ENCODE measurements around the gene NR5A1.

Gene NR5A1

DNA sequence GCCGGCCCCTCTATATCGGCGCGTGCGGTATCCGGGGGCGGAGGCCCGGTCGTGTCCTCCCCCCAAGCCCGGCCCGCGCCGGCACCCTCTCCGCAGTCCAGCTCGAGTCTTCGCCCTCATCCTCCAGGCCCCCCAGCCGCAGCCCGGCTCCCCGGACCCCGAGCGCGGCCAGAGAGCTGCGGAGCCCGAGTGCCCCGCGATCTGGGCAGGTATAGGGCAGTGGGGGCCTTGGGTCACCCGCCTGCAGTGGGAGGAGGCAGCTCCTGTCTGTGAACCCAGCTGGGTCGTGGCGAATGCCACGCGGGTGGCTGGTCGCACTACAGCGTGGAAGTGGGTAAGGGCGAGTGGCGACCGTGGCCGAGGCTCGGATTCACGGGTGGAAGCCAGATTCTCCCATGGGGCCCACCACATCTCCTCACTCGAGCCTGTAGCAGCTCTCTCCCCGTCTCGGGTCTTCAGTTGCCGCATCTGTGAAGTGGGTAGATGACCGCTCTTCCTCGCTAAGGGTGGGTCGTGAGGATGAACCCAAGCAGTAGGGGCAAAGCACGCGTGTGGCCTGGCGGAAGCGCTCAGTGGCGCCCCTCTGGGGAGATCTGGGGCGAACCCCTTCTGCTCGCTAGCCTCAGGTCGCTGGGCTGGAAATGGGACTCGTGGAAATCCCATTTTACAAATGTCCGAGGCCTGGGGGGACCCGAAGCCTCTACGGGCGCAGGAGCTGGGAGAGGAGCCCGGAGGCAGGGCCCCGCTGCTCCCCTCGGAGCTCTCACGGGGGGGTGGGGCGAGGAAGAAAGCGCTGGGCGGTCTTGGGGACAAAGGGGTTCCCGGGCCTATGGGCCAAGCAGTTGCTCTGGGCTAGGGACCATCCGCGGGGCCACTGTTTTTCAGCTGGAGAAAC is 1.9 kb downstream of the NR5A1 start:
- Histone ChIP-seq H4K20me1 (ENCODE audit: low read depth, low read length) (no peaks in the 10 kb centered on the region), H3K9ac (ENCODE audit: low read length) (no peak overlapping the region), H3F3A (ENCODE audit: insufficient read depth) (no peaks in the 10 kb centered on the region), H3K9me3 (ENCODE audit: insufficient read depth, low read length) (no peaks in the 10 kb centered on the region), H3K36me3 (ENCODE audit: low read length) (no peaks in the 10 kb centered on the region), H3K4me3 (ENCODE audit: insufficient read depth, low read length, poor library complexity, severe bottlenecking) (no peak overlapping the region), H3K9me2 (replicated peaks; ENCODE audit: insufficient read depth, low read length) (no peaks in the 10 kb centered on the region), H3K79me2 (ENCODE audit: insufficient read depth, low read length) (no peaks in the 10 kb centered on the region), H3K4me2 (ENCODE audit: low read depth, low read length, poor library complexity, severe bottlenecking) (no peak overlapping the region), H3K27ac (ENCODE audit: low read depth, low read length) (no peak overlapping the region), H2AFZ (ENCODE audit: low read depth, low read length, severe bottlenecking) (no peak overlapping the region), H3K27me3 (ENCODE audit: low read length) (no peaks in the 10 kb centered on the region)
- TF ChIP-seq EZH2phosphoT487 (conservative IDR thresholded peaks at IDR 0.05; ENCODE audit: low read length): no peak
- no peak for TF ChIP-seq CTCF (IDR thresholded peaks at IDR 0.05; ENCODE audit: insufficient read depth, low read length, poor library complexity, severe bottlenecking)

GRCh38 chr9:124504530-124505005 is 2.6 kb downstream of the NR5A1 start:
- TF ChIP-seq EZH2phosphoT487 (conservative IDR thresholded peaks at IDR 0.05; ENCODE audit: low read length) (no peak), CTCF (IDR thresholded peaks at IDR 0.05; ENCODE audit: insufficient read depth, low read length, poor library complexity, severe bottlenecking) (no peak)
- no peaks in the 10 kb centered on the region for H3K9me3 ChIP-seq (ENCODE audit: insufficient read depth, low read length)
- H3K4me3 ChIP-seq (ENCODE audit: insufficient read depth, low read length, poor library complexity, severe bottlenecking): no peak overlapping the region
- no peak overlapping the region for H3K27ac ChIP-seq (ENCODE audit: low read depth, low read length)
- no peak overlapping the region for H3K4me2 ChIP-seq (ENCODE audit: low read depth, low read length, poor library complexity, severe bottlenecking)
- no peaks in the 10 kb centered on the region for H3K36me3 ChIP-seq (ENCODE audit: low read length)
- no peaks in the 10 kb centered on the region for H3K79me2 ChIP-seq (ENCODE audit: insufficient read depth, low read length)
- no peak overlapping the region for H3K9ac ChIP-seq (ENCODE audit: low read length)
- no peak overlapping the region for H2AFZ ChIP-seq (ENCODE audit: low read depth, low read length, severe bottlenecking)
- no peaks in the 10 kb centered on the region for H4K20me1 ChIP-seq (ENCODE audit: low read depth, low read length)
- H3K9me2 ChIP-seq (replicated peaks; ENCODE audit: insufficient read depth, low read length): no peaks in the 10 kb centered on the region
- H3K27me3 ChIP-seq (ENCODE audit: low read length): no peaks in the 10 kb centered on the region
- no peaks in the 10 kb centered on the region for H3F3A ChIP-seq (ENCODE audit: insufficient read depth)

DNA sequence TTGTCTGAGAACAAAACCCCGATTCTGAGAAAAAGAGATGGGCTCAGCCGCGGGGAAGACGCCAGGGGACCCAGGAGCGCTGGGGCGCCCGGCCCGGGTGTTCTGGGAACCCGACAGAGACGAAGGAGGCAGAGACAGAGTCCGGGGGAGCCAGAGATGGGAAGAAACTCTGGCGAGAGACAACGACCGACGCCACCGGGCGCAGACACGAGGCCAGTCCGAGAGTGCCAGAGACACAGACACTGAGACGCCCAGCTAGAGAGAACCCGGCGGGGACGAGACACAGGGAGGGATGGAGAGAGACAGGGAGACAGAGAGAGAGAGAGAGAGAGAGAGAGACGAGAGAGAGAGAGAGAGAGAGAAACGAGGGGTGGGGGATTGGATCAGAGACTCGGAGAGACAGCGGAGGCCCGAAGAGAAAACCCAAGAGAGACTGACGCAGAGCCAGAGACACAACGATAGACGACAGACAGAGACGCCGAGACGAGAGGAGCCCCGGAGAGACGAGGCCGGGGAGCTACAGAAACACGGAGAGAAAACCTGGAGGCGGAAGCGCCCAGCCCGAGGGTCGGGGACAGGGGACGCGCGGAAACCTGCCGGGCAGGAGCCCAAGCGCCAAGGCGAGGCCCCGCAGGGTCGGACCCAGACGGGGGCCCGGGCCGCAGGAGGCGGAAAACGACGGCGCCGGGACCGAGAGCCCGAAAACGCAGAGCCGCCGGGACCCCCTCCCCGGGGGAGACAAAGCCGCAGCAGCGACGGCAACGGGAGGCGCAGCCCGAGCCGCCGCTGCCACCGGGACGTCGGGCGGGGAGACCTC is 3.3 kb downstream of the NR5A1 start:
- H3K27me3 ChIP-seq (ENCODE audit: low read length): no peaks in the 10 kb centered on the region
- H3K9me3 ChIP-seq (ENCODE audit: insufficient read depth, low read length): no peaks in the 10 kb centered on the region
- H3F3A ChIP-seq (ENCODE audit: insufficient read depth): no peaks in the 10 kb centered on the region
- no peak overlapping the region for H3K27ac ChIP-seq (ENCODE audit: low read depth, low read length)
- no peaks in the 10 kb centered on the region for H3K9me2 ChIP-seq (replicated peaks; ENCODE audit: insufficient read depth, low read length)
- TF ChIP-seq CTCF (IDR thresholded peaks at IDR 0.05; ENCODE audit: insufficient read depth, low read length, poor library complexity, severe bottlenecking) (no peak), EZH2phosphoT487 (conservative IDR thresholded peaks at IDR 0.05; ENCODE audit: low read length) (no peak)
- H3K9ac ChIP-seq (ENCODE audit: low read length): no peak overlapping the region
- no peak overlapping the region for H2AFZ ChIP-seq (ENCODE audit: low read depth, low read length, severe bottlenecking)
- H3K4me3 ChIP-seq (ENCODE audit: insufficient read depth, low read length, poor library complexity, severe bottlenecking): no peak overlapping the region
- H3K36me3 ChIP-seq (ENCODE audit: low read length): no peaks in the 10 kb centered on the region
- H3K4me2 ChIP-seq (ENCODE audit: low read depth, low read length, poor library complexity, severe bottlenecking): no peak overlapping the region
- H4K20me1 ChIP-seq (ENCODE audit: low read depth, low read length): no peaks in the 10 kb centered on the region
- no peaks in the 10 kb centered on the region for H3K79me2 ChIP-seq (ENCODE audit: insufficient read depth, low read length)
